ENCODE results near the gene HNRNPA3.
"Not testable (repeated sequence)": the region's sequence is repeated elsewhere in the genome, so short reads cannot be mapped to it uniquely, and the experiment has no call there.

Gene HNRNPA3

DNA sequence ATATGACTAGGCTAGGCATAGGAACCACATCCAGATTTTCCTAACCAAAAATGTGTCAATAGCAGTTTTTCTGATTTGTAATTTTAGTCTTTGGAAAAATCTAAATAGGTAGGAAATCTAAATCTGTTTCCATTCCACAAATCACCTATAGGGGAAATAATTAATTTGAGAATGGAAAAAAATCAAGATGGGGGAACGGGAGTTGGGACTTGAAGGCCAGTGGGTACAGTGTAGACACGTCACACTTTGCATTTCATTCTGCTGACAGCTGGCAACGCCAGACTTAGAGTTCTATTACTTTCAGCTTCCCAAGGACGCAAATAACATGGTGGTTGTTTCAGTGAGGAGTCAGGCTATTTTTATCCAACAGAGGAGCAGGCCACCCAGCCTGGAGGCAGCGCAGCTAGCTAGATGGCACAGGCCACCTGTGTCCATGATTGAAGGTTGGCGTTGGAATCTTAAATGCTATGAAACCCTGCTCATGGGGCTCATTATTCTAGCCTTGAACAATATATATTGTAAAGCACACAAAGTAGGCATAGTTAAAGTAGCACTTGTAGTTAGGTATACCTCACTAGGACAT is 23.4 kb downstream of the HNRNPA3 start:
- no peak for DNase-seq

DNA sequence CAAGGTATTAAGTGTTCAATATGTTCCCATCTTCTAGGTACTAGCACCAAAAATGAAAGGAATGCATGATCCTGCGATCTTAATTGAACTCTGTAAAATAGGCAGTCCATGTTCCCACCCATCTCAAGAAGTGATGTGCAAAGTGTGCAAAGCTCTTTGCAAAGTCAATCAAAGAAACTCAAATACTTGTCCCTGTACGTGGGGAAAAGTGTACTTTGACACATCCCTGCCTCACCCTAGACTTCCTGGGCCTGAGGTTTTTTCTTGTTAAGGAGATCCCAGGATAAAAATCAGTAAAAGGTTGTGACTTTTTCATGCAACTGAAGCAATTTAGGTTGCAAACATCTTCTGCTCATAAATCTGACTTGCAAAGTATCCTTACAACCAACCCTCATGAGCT is 25.3 kb downstream of the HNRNPA3 start:
- DNase-seq: no peak

DNA sequence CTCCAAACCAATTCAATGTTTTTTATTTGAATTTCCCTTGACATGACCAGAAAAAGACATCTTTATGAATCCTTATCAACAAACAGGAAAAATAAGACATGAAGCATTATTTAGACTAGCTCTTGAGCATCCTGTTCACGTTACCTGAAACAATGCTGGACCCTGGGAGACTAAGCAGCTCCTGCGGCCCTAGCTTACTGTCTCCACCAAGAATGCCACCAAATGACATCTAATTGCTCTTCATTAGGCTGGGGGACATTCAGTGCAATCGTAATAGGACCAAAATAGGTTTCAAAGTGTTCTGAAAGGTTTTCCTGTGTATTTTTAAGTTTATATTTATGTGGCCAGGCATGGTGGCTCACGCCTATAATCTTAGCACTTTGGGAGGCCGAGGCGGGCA is 26.5 kb downstream of the HNRNPA3 start:
- no peak for DNase-seq

DNA sequence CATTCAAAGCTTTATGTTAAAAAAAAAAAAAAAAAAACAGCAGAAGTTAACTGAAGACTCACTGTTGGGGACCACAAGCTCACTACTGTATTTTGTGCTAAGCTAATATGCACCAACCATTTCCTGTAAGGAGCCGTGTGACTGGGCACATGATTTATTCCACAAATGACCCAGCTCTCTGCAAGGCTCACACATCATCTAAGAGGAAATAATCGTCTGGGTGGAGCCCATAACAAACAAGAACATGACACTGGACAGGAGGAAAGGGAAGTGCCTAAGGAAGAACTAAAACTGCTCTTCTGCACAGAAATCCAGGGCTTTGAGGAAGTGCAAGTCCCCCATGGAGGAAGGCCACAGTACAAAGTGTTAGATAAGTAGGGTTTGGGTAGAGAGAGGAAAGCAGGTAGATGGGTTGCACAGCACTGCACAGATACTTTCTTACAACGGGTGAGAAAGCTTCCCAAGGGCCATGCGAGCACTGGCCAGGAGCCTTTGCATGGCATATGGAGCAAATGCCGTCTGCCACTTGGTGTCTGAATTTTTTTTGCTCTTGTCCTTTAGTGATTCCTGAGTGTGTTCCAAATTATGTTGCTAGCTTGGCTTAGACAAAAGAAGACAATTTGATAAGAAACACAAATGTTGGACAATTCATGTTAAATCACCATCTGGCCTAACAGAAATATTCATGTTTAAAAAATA is 27.5 kb downstream of the HNRNPA3 start:
- no peak for DNase-seq

DNA sequence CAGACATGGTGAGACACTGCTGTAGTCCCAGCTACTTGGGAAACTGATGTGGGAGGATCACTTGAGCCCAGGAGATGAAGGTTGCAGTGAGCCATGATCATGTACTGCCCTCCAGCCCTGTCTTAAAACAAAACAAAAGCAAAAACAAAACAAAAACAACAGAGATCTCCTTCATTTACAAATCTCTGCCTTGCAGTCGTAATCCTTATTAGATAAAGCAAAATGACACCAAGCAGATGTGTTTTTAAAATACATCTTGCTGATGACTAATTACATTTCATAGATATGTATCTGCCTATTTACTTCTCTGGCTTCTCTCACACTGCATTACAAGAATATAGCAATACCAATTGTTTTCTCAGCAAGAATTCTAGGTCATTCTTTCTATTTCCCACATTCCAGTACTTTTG is 29.1 kb downstream of the HNRNPA3 start:
- no peak for DNase-seq

DNA sequence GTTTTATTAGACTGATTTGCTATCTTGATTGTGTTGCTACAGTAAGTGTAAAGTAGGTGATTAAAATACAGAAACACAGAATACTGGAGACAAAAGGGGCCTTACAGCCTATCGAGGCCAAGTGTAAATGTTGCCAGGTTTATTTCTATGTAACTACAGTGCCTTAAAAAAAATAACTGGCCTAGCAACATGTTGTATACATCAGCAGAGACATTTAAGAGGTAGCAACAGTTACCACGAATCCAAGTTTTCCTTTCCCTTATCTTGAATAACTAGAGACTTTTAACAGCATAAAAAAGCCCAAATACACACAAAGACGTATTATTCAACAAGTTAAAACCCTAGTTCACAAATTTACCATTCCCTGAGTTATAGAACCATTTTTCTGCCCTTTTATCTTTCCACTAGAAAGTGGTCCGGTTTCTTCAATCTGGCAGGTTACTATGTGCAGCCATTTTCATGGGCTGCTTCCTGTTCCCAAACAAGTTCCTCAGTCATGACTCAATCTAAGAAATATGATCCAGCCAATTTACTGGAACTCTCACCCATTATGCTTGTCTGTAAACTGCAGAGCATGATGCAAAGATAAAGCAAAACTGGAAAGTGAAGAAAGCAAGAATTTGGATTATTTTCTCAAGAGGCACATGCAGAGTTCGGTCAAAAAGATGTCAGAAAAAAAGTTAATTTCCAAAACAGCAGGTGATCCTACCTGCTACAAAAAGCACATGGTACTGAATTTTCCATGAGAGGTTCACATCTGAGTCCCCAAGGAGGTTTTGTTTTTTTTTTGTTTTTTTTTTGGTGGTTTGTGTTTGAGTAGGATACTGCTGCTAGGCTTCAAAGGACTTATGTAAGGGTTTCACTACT is 29.8 kb downstream of the HNRNPA3 start:
- DNase-seq: no peak

DNA sequence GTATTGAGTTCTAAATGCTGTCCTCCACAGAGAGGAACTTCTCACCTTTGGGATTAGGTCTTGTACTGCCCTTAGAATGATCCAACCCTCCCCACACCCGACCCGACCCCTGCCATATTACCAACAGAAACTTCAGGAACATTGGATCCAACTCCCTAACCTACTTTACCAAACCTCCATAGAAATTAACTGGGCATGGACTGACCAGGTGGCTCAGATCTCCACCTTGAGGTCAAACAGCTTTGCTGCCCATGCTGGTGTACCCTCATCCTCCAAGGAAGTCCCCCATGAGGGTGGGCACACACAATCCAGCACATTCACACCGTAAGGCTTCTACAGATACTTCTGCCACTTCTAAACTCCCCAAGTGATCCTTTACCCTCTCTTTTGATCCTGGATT is 30.5 kb downstream of the HNRNPA3 start:
- DNase-seq: no peak

DNA sequence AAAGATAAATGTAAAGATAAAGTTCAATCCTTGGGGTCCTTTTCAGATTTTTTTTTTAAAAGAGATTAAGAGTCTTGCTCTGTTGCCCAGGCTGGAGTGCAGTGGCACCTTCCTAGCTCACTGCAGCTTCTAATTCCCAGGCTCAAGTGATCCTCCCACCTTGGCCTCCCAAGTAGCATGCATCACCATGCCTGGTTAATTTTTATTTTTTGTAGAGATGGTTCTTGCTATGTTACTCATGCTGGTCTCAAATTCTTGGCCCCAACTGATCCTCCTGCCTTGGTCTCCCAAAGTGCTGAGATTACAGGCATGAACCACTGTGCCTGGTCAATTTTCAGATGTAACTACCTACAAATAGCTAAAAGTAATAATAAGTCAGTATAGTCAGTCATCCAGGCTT is 30.9 kb downstream of the HNRNPA3 start:
- no peak for DNase-seq

DNA sequence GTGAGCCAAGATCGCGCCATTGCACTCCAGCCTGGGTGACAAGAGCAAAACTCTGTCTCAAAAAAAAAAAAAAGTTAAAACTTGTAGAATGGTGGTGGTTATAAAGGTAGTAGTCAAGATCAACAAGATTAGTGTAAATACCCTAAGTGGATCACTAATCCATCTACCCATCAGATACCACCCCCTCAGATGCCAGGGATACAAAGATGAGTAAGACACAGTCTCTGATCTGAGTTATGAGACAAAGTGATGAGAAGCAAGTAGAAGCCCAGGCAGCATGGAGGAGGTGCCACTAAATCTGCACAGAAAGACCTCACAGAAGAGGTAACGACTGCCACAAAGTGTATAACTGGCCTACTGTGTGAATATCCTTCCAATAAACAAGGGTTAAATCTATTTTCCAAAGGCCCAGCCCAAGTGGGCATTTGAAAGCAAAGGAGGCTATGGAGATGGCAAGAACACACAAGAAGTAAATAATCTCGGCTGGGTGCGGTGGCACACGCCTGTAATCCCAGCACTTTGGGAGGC is 31.7 kb downstream of the HNRNPA3 start:
- no peak for DNase-seq

DNA sequence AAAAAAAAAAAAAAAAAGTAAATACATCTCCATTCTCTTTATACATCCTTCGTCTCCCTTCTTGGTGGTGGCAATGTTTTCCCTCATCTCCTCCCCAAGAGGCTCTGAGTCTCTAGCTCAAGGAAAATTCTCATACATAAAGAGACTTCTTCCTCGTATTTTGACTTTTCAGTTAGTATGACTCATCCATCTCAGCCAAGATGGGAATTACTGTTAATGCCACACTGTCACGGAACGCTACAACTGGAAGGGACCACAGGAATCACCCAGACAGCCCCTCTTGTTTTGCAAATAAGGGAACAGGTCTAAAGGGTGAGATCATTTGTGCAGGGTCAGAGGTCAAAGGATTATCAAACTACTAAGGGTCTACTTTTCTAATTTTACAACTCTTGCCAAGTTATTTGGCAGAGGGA is 32.4 kb downstream of the HNRNPA3 start:
- DNase-seq: no peak

DNA sequence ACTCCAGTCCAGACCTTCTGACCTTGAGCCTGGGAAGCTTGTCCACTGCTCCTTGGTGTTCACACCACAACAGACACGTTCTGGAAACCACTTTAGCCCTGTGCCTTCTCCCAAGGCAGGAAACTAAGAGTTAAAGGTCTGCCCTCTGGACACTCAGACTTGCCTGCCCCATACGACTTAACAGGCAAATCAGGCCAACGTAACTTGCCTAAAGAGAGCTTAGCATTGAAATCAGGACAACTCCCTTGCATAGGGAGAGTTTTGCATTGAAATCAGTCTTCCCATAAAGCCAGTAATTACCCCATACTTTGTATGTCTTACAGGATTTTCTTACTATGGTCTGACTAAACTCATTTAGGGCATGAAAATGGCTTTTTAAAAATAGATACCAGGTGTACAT is 33.4 kb downstream of the HNRNPA3 start:
- no peak for DNase-seq

DNA sequence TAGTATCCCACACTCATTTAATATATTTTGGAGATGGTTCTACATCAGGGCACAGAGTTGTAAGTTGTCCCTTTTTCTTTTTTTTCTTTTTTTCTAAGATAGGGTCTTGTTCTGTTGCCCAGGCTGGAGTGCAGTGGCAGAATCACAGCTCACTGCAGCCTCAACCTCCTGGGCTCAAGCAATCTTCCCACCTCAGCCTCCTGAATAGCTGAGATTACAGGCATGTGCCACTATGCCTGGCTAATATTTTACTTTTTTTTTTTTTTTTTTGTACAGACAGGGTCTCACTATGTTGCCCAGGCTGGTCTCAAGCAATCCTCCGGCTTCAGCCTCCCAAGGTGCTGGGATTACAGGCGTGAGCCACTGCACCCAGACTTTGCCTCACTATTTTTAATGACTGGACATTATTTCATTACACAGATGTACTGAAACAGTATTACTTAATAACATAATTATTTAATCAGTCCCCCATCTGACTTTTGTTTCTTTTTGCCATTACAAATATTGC is 34.0 kb downstream of the HNRNPA3 start:
- DNase-seq: not testable (repeated sequence)

DNA sequence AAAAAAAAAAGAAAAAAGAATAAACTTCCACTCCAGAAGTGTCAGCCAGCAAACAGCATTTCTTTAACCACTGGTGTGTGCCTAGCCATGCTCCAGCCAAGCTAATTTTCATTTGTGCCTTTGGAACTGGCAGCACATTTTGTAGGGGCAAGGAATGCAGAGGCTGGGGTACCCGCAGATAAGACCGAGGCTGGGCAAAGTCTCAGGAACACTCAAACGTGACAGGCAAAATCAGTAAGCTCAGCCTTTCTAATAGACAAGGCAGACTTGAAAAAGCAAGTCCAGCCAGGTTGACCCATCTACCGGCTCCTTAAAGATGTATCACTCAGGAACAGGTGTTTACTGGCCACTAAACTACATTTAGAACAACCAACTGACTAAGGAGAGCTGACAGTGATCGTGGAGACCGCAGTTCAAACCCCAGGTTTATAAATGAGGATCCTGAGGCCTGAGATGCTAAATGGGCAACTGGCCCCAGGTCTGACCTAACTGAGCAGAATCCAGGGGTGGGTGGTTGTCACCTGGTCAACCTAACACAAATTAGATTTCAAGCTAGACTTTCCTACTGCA is 35.2 kb downstream of the HNRNPA3 start:
- no peak for DNase-seq

DNA sequence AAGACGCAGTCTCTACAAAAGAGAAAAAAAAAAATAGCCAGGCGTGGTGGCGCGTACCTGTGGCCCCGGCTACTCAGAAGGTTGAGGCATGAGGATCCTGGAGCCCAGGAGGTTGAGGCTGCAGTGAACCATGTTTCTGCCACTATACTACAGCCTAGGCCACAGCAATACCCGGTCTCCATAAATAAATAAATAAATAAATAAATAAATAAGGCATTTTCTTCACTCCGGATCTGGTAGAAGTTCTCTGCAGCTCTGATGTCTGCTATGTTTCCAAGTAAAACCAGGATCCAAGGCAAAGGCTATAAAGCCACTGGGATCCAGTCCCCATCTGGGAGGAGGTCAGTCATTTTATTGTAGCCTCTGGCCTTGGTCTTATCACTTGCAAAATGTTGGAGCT is 36.4 kb downstream of the HNRNPA3 start:
- DNase-seq: no peak

DNA sequence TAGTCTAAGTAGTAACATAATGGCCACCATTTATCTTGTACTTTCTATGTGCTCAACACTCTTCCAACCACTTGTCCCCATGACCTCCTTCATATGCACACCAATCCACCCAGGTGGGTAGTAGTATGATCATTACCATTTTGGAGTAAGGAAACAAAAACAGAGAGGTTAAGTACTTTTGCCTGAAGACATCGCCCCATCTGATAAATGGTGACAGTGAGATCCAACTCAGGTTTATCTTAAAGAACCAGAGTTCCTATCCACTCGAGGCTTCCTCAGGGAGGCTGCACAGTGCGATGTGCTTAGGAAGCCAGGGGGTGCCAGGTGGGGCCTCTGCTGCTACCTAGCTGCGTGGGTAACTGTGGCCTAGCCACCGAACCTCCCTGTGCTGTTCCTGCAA is 37.9 kb downstream of the HNRNPA3 start:
- no peak for DNase-seq

DNA sequence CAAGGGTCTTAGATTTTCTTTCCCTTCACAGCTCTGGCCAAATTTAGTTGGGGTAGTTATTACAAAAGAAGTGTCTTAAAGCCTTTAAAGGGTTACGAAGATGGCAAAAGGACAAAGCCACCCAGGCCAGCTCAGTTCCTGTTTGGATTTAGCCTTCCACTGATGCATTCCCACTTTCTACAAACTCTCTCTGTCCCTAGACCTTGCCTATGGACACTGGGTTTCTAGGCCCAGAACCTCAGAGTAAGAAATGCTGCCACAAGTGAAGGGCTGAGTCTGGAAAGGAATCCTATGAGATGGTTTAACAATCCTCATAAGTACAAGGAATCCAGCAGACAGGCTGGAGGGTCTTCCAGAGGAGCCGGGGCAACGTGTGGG is 38.6 kb downstream of the HNRNPA3 start:
- DNase-seq: no peak

DNA sequence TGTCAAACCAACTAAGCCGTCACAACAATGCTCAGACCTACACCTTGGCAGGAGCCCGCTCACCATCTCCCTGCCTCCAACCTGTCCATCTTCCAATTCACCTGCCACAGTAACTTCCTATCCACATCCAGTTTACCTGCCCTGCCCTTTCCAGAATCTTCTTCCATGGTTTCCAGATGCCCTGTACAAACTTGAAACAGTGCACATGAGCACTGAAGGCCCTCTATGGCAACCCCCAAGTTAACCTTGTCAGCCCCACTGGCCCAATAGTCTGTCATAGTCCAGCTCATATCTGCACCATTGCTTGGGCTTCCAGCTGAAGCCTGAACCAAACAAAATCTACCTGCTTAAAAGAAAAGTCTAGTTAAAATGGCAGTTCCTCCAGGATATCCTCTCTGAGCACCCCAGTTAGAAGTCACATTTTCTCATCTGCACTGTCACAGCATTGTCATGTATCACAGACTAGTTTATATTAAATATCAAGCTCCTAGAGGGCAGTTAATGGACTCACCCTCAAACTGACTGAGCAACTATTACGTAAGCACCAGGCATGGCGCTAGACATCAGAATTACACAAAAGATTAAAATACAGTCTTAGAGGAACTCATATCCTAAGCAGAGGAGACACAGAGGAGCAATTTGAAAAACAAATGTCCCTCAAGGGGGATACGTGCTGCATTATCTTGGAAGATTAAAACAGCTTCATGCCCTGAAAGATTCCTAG is 40.4 kb downstream of the HNRNPA3 start:
- DNase-seq: no peak

DNA sequence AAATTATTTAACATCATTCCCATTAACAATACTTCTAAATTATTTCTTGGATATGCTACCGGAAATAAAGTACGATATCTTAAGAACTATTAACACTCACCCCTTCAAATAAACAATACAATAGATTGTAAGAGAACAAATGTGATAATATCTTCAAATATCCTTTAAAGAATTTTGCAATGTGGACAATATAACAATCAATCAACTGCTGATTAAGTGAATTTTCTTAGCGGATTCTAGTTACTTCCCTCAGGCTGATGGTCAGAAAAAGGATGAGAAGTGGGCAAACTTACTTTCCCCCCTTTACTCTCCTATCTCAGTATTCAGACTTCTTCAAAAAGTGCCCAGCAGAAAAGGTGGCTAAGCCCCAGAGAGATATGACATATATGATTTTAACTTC is 41.1 kb downstream of the HNRNPA3 start:
- DNase-seq: no peak

DNA sequence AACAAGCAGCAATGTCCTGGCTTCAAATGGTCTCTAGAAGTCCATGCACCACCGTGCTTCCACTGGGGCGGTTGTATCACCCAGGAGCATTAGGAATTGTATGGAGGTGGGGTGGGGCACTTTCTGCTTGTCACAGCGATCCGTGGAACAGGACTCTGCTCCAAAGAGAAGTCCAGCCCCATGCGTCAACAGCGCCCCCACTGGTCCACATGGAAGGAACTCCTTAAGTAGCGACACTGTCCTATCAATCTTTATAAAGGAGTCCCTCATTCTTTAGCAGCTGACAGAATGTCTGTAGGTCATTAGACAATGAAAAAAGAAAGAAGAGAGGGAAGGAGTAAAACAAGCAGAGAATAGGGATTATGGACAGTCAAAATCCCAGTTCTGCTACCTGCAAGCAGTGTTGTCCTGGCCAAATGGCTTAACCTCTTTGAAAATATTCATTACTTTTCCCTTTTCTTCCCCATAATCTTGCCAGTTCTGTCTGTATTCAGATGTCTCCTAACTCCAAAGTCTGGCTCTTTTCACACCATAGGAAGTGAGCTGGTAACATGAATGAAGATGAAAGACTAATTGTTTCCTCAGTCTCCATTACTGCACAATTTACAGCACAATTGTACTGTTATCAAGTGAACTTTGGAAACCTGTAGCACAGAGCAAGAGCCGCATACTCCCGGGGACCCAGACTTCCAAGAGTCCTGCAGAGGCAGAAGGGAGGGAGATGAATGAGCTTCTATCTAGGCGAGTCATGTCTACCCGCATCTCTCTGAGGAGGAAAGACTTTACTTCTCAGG is 42.0 kb downstream of the HNRNPA3 start:
- no peak for DNase-seq

DNA sequence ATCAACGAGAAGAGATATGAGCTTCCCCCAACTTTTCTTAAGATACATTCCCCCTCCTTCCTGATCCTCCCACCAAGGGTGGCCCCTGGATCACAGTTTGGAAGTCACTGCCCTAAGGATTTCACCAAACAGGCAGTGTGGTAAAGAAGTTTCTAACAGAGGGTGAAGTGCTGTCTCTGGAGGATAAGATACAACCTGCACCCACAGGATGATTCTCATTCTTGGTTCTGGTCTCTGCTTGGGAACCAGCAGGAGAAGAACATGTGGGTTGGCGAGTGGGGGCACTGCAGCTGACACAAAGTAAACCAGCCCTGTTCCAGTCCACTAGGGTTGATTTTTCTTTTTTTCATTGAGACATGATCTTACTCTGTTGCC is 42.6 kb downstream of the HNRNPA3 start:
- DNase-seq: no peak

DNA sequence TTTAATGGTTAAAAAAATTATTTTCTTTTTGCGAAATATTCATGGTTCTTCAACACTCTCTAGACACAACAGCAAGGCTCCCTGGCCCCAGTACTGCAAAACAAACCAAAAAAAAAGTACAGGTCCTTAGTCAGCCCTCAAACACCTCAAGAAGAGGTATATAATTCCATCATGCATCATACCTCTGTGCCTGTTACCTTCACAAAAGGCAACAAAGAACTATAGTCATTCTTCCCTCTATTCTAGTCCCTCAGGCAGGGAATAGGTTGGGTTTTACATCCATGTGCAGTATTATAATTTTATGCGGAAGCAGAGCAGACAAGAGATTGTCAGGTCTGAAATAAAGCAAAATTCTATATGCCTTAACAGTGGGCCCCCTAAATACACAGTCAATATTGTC is 43.4 kb downstream of the HNRNPA3 start:
- DNase-seq: no peak

DNA sequence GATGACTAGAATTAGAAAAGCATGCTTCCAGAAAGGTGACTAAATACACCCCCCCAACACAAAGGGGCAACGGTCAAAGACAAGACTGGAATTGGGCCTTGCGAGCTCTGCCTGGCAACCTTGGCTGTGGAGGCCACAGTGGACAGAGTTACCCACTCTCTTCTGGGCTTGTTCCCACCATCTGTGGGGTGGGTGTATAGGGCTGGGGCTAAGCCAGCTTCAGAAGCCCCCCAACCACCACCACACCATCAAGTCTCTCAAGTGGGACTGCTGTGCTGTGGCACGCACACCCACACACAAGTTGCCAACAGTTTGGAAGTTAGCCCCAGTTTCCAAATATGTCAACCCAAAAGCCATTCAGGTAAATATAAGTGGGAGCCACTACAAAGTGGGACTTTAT is 44.1 kb downstream of the HNRNPA3 start:
- DNase-seq: no peak
